Mammary epithelial cell (primary cell): ENCODE measurements around the gene SYTL3.

ENCODE experiments used
- CTCF ChIP-seq, 2 donors: IDR thresholded peaks in 1 of 2; conservative IDR thresholded peaks in 1 of 2; 2 replicates each; pipeline ENCODE4 v1.5.1; 2011 to 2012; ENCODE audit warnings: inconsistent platforms in 2 of 2, low read length in 2 of 2, mild to moderate bottlenecking in 2 of 2, control low read depth in 1 of 2, low read depth in 1 of 2; ENCODE audit not compliant: insufficient read depth in 1 of 2; ENCODE audit errors: extremely low read depth in 1 of 2
- EZH2 ChIP-seq: IDR thresholded peaks from 2 replicates; pipeline ENCODE4 v1.6.1; 2012; ENCODE audit warnings: low read length, inconsistent platforms, borderline replicate concordance

GRCh38 chr6:158603261-158604047 is 46.4 kb upstream of the SYTL3 start:
- TF ChIP-seq EZH2, result no peak
- no peak for TF ChIP-seq CTCF (conservative IDR thresholded peaks at IDR 0.05 in 1 of 2, IDR thresholded peaks at IDR 0.05 in 1 of 2; ENCODE audit: extremely low read depth in 1 of 2, insufficient read depth in 1 of 2, low read depth in 1 of 2, low read length in 2 of 2)
